ENCODE measurements around the gene PGBD4. TPM values are rescaled to one million over a fixed set of nuclear protein-coding genes. Genes with fewer than 3 reads are reported as not detected.
A peak's percentile ranks its signal among the peaks of the same experiment; 100 is the strongest.
"Not testable (repeated sequence)": the region's sequence is repeated elsewhere in the genome, so short reads cannot be mapped to it uniquely, and the experiment has no call there.

The PGBD4 gene
- total RNA-seq, 1 donor from 2014 or later, result 2.0 TPM

GRCh38 chr15:34119291-34119690 is 17.4 kb downstream of the PGBD4 start:
- Mint-ChIP-seq H3K4me1 (ENCODE audit: unreplicated experiment) (peaks cover 12% of the 10 kb centered on the region), H3K27me3 (ENCODE audit: unreplicated experiment) (peaks cover 7% of the 10 kb centered on the region), H3K4me3 (ENCODE audit: unreplicated experiment) (no peak overlapping the region), H3K36me3 (ENCODE audit: unreplicated experiment) (no peaks in the 10 kb centered on the region), H3K27ac (ENCODE audit: unreplicated experiment) (no peak overlapping the region), H3K9me3 (ENCODE audit: unreplicated experiment) (no peaks in the 10 kb centered on the region)
- DNase-seq (ENCODE audit: extremely low spot score, unreplicated experiment), result no peak
- TF ChIP-seq CTCF (IDR thresholded peaks at IDR 0.05), result no peak

GRCh38 chr15:34120420-34120819 is 18.5 kb downstream of the PGBD4 start:
- not testable (repeated sequence) for H3K9me3 Mint-ChIP-seq (ENCODE audit: unreplicated experiment); H3K27ac Mint-ChIP-seq (ENCODE audit: unreplicated experiment); H3K27me3 Mint-ChIP-seq (ENCODE audit: unreplicated experiment); H3K36me3 Mint-ChIP-seq (ENCODE audit: unreplicated experiment); DNase-seq (ENCODE audit: extremely low spot score, unreplicated experiment); H3K4me3 Mint-ChIP-seq (ENCODE audit: unreplicated experiment)
- peaks cover 12% of the 10 kb centered on the region for H3K4me1 Mint-ChIP-seq (ENCODE audit: unreplicated experiment)

GRCh38 chr15:34121786-34122185 is 19.9 kb downstream of the PGBD4 start:
- peaks cover 12% of the 10 kb centered on the region for H3K4me1 Mint-ChIP-seq (ENCODE audit: unreplicated experiment)
- DNase-seq (ENCODE audit: extremely low spot score, unreplicated experiment), result not testable (repeated sequence)

GRCh38 chr15:34122771-34123183 is 20.9 kb downstream of the PGBD4 start:
- H3K4me3 Mint-ChIP-seq (ENCODE audit: unreplicated experiment), result no peak overlapping the region
- no peaks in the 10 kb centered on the region for H3K9me3 Mint-ChIP-seq (ENCODE audit: unreplicated experiment)
- no peaks in the 10 kb centered on the region for H3K36me3 Mint-ChIP-seq (ENCODE audit: unreplicated experiment)
- H3K4me1 Mint-ChIP-seq (ENCODE audit: unreplicated experiment), result peaks cover 12% of the 10 kb centered on the region
- peaks cover 4% of the 10 kb centered on the region for H3K27me3 Mint-ChIP-seq (ENCODE audit: unreplicated experiment)
- TF ChIP-seq CTCF (IDR thresholded peaks at IDR 0.05), result no peak
- no peak for DNase-seq (ENCODE audit: extremely low spot score, unreplicated experiment)
- peak overlapping the region; percentile 61 for H3K27ac Mint-ChIP-seq (ENCODE audit: unreplicated experiment)

More at GRCh38 chr15:34121786-34122185, 19.9 kb downstream of the PGBD4 start:
- not testable (repeated sequence) for H3K9me3 Mint-ChIP-seq (ENCODE audit: unreplicated experiment); H3K27ac Mint-ChIP-seq (ENCODE audit: unreplicated experiment); H3K4me3 Mint-ChIP-seq (ENCODE audit: unreplicated experiment); H3K36me3 Mint-ChIP-seq (ENCODE audit: unreplicated experiment); H3K27me3 Mint-ChIP-seq (ENCODE audit: unreplicated experiment)

- TF ChIP-seq CTCF (IDR thresholded peaks at IDR 0.05), result no peak
- peaks cover 4% of the 10 kb centered on the region for H3K27me3 Mint-ChIP-seq (ENCODE audit: unreplicated experiment)
- no peak overlapping the region for H3K27ac Mint-ChIP-seq (ENCODE audit: unreplicated experiment)
- H3K4me3 Mint-ChIP-seq (ENCODE audit: unreplicated experiment), result no peak overlapping the region
- peaks cover 12% of the 10 kb centered on the region for H3K4me1 Mint-ChIP-seq (ENCODE audit: unreplicated experiment)
- no peak for DNase-seq (ENCODE audit: extremely low spot score, unreplicated experiment)
- H3K36me3 Mint-ChIP-seq (ENCODE audit: unreplicated experiment), result no peaks in the 10 kb centered on the region
- no peaks in the 10 kb centered on the region for H3K9me3 Mint-ChIP-seq (ENCODE audit: unreplicated experiment)
Measured at GRCh38 chr15:34124651-34125050, 22.8 kb downstream of the PGBD4 start.

GRCh38 chr15:34125945-34126344 is 24.1 kb downstream of the PGBD4 start:
- Mint-ChIP-seq H3K4me1 (ENCODE audit: unreplicated experiment) (peaks cover 12% of the 10 kb centered on the region), H3K9me3 (ENCODE audit: unreplicated experiment) (no peaks in the 10 kb centered on the region), H3K27ac (ENCODE audit: unreplicated experiment) (no peak overlapping the region), H3K36me3 (ENCODE audit: unreplicated experiment) (peaks cover 2% of the 10 kb centered on the region), H3K4me3 (ENCODE audit: unreplicated experiment) (no peak overlapping the region), H3K27me3 (ENCODE audit: unreplicated experiment) (no peaks in the 10 kb centered on the region)
- no peak for DNase-seq (ENCODE audit: extremely low spot score, unreplicated experiment)
- no peak for TF ChIP-seq CTCF (IDR thresholded peaks at IDR 0.05)

Data from osteocyte (in vitro differentiated cells).